GM21723 (cell line): ENCODE measurements around the gene ZNF764.
"Not testable (repeated sequence)": the region's sequence is repeated elsewhere in the genome, so short reads cannot be mapped to it uniquely, and the experiment has no call there.

Experiments
- ATAC-seq: cut with Tn5 transposase; IDR thresholded peaks from one replicate; pipeline ENCODE4 v1.9.1; 2021; ENCODE audit warnings: mild to moderate bottlenecking, moderate library complexity; ENCODE audit not compliant: unreplicated experiment

The ZNF764 gene

DNA sequence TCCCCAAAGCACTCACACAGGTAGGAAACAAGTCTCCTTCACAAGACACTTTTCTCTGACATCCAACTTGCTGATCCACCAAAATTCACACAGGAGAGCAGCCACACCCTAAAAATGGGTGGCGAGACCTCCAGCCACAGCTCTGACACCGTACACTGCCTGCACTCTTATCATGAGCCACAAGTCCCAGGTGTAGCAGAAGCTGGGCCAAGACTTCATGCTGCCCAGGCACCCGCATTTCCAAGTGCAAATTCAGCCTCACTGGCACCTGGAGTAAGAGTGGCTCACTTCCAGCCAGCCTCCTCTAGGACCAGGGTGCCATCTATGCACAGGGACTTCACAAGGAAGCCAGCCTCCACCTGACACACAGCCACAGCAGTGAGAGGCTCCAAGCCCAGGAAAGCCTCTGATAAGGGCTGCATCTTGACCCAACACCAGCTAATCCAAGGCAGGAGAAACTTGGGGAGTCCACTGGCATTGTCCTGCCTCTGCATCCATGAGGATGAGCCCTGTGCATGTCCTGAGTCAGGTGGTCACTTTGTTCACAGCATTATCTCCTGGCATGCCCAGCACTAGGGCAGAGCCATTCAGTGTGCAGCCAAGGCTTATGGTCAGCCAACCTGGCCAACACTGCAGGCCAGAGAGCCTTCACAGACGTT is 29.2 kb downstream of the ZNF764 start:
- no peak for ATAC-seq

DNA sequence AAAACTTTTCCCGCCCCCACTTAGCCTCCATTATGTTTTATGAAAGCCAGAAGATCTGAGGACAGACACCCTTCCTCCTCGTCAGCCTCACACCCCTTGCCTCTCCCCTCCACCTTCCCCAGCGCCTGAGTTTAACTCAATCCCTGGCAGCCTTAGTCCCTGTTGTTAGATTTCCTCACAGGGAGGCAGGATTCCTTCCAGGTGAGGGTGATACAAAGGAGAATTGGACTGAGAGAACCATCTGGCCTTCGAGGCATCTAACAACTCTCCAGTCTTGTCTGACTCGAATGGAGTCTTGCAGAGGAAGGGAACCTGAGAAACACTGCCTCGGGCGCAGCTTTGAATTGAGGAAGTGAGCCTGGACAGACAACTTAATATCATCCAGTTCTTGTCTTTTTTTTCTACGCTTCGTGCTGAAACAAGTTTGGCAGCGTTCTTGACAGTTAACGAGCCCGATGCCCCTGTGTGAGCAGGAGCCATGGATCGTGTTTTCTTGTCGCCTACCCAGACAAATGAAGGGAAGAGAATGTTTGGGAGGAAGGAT is 30.5 kb downstream of the ZNF764 start:
- ATAC-seq, result peak; percentile 20

DNA sequence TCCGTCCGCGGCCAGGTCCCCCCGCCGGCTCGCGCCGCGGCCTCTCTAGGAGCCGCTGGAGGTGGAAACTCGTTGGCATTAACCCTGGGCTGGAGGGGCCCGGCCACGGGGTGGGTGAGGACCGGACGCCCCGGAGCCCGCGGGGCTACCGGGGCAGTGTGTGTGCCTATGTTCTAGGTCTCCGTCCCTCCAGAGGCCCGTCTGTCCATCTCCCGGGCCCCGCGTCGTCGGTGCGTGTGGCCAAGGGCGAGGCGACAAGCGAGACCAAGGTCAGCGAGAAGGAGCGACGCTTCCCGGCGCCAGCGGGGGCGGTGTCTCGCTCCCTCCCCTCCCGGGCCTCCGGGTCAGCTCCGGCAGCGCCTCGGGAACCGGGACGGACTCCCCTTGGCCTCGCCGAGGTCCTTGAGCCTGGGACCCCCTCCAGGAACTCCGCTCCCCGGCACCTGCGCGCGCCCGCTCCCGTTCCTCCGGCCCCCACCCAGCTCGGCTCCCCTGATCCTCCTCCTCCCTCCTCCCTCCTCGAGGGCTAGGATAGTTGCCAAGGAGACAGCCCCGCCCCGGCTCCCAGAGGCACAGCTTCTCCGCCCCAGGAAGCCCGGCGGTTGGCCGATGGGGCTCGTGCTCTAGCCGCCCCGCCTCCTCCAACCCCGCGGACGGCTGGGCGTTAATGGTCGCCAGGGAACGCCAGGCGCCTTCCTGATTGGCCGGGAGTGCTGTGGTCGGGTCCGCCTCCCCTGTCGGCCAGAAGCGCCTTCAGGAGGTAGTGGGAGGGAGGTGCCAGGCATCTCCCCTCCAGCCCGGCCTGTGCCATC is 31.1 kb downstream of the ZNF764 start:
- peak; percentile 72 for ATAC-seq

DNA sequence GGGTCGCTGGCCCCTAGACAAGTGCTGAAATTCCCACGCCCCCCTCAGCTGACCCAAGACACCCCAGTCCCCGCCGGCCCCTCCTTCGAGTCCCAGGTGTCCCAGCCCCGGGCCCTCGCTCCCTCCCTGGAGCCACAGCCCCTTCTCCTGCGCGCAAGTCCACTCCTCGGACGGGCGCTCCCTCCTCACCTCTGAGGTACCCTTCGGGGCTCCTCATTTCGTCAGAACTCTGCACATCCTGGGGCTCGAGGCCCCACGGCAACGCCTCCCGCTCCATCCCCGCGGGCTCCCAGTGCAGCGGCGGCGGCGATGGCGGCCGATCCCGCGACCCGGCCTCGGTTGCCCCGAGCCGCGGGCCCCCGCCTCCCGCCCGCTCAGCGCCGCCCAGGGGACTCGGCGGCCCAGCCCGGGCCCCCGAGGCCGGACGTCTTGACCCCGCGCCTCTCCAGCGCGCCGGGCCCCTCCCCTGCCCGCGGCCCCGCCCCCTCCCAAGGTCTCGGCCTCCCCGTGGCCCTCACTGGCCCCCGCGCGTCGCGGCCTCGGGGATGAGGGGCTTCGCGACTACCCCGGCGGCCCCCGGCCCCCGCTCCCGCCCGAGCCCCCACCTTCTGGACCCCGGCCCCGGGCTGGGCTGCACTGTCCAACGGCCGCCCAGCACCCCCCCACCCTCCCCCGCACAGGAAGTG is 31.9 kb downstream of the ZNF764 start, which contains the start of gene ZNF768:
Gene ZNF768 (minus strand): TSS at position 430 of the 686 bp plus-strand sequence. CDS start 153 bp downstream, at position 277.
- peak; percentile 34 for ATAC-seq

DNA sequence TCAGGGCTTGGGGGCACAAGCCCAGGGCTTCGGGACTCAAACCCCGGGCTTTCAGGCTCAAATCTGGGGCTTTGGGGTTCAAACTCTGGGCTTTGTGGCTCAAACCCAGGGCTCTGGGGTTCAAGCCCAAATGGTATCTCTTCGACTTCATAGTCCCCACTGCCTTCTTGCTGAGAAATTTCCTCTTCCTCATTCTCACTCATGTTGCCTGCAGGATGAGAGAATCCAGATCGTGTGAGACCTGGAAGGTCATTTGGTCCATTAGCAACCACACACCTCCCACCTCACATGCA is 32.4 kb downstream of the ZNF764 start:
- ATAC-seq, result no peak

DNA sequence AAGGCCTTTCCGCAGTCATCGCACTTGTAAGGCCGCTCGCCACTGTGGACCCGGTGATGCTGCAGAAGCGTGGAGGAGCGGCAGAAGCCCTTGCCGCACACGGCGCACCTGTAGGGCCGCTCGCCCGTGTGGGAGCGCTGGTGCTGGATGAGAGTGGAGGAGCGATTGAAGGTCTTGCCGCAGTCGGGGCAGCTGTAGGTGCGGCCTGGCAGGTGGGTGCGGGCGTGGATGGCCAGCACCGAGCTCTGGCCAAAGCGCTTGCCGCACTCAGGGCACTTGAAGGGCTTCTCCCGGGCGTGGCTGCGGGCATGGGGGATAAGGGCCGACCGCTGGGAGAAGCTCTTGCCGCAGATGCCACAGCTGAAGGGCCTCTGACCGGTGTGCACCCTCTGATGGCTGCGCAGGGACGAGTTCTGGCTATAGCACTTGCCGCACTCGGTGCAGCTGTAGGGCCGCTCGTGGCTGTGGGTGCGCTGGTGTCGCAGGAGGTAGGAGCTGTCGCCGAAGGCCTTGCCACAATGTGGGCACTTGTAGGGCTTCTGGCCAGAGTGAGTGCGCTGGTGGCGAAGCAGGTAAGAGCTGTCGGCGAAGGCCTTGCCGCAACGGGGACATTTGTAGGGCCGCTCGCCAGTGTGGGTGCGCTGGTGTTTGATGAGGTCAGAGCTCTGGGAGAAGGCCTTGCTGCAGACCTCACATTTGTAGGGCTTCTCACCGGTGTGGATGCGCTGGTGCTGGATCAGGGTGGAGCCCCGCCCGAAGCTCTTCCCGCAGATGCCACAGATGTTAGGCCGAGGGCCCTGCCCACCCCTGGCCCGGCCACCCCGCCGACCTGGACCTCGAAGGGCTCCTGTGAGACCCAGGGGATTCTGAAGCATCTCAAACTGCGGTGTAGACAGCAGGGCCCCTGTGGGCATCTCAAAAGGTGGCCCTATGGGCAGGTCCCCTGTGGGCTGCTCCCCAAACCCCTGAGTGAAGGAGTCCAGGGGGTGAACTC is 33.3 kb downstream of the ZNF764 start:
- no peak for ATAC-seq

DNA sequence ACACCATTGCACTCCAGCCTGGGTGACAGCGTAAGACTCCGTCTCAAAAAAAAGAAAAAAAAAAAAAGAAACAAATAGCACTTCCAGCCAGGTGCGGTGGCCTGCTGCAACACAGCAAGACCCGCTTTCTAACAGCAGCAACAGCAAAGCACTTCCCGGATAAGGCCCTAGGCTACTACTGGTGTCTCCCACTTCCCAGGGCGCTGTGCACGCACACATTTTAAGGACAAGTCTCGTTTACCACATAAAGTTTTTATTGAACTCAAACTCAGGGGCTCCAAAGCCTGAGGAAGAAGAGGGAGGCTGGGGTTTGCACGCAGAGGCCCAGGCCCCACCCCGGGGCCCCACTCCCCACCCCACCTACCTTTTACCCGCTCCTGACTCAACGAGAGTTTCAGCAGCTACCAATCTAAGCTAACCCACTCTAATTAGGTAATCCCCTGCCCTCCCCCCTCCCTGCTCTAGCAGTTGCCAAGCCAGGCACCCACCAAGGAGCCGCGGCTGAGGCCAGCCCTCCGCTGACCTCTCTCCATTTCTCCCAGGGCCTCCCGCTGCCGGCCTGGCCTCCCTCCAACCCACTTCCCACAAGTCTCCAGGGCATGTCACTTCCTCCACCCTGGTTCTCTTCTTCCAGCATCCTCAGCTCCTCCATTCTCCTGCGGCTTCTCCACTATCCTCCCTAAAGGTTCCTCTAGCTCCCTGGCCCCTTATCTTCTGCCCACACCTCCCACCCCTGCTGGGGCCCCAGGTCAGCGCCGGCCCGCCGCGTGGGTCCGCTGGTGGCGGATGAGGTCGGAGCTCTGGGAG is 34.2 kb downstream of the ZNF764 start:
- no peak for ATAC-seq

DNA sequence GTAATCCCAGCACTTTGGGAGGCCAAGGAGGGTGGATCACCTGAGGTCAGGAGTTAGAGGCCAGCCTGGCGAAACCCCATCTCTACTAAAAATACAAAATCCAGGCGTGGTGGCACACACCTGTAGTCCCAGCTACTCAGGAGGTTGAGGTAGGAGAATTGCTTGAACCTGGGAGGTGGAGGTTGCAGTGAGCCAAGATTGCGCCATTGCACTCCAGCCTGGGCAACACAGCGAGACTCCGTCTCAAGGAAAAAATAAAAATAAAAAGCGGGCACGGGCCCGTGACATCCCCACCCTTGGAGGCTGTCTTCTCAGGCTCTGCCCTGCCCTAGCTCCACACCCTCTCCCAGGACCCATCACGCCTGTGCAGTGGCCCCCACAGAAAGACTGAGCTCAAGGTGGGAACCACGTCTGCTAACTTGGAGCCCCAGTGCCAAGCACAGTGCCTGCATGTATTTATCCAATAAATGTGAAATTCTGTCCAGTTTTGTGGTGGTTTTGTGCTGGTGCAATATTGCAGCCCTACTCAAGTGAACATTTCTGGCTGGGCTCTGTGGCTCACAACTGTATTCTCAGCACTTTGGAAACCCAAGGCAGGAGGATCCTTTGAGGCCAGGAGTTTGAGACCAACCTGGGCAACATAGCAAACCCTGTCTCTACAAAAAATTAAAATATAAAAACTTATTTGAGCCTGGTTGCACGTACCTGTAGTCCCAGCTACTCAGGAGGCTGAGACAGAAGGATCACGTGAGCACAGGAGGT is 35.3 kb downstream of the ZNF764 start:
- not testable (repeated sequence) for ATAC-seq

DNA sequence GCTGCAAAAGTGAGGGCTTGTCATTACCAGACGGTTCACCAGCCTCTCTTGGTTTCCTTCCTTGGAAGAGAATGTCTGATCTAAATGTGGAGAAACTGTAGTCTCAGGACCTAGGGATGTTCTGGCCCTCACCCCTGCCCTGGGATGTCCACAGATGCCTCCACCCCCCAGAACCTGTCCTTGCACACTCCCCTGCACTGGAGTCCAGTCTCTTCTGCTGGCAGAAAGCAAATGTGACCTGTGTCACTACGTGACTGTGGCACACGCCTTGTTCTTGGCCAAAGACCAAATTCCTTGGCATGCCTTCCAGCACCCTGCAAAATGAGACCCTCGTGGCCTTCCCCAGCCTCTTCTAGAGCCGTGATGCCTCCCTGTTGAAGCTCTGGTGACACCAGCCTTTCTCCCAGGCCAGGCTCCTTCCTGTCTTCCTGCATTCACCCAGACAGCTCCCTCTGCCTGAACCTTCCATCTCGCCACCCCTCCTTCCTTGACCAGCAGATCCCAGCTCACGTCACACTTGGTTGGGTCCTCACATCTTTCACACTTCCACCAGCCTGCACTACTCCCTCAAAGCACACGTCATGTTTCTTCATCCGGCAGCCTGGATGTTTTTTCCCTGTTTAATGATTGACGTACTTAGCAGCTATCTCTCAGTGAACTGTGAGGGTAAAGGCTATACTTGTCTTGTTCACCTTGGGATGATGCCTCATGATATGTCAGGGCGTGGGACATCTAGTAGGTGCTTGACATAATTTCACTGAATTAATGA is 36.1 kb downstream of the ZNF764 start:
- no peak for ATAC-seq

DNA sequence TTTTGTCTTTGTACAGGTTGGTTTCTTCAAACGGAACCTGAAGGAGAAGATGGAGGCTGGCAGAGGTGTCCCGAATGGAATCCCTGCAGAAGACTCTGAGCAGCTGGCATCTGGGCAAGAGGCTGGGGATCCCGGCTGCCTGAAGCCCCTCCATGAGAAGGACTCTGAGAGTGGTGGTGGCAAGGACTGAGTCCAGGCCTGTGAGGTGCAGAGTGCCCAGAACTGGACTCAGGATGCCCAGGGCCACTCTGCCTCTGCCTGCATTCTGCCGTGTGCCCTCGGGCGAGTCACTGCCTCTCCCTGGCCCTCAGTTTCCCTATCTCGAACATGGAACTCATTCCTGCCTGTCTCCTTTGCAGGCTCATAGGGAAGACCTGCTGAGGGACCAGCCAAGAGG is 36.7 kb downstream of the ZNF764 start:
- no peak for ATAC-seq

DNA sequence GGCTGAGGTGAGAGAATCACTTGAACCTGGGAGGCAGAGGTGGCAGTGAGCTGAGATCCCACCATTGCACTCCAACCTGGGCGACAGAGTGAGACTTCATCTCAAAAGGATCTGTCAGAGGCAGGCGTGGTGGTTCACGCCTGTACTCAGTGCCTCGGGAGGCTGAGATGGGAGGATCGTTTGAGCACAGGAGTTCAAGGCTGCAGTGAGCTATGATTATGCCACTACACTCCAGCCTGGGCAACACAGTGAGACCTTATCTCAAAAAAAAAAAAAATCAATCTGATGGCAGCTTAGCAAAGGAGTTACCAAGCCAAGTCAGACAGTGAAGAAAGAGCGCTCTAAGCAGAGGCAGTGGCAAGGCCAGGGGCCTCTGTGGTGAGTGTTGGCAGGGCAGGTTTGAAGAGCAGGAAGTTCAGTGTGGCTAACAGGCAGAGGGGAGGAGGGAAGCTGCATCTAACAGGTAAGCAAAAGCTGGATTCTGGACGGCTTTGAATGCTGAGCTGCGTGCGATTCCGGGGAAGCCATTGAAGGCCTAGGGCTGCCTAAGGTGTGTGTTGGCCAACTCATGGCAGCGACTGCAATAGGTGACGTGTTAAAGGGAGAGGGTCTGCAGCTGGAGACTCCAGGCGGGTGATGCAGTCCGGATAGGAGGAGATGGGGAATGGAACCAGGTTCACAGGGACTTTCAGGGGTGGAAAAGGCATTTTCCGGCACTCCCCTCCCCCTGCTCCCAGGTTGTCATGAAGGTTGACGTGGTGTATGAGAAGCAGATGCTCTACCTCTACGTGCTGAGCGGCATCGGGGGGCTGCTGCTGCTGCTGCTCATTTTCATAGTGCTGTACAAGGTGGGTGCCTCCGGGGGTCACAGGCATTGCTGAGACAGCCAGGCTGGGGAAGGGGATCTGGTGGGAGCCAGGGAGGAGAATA is 38.8 kb downstream of the ZNF764 start:
- ATAC-seq, result no peak

DNA sequence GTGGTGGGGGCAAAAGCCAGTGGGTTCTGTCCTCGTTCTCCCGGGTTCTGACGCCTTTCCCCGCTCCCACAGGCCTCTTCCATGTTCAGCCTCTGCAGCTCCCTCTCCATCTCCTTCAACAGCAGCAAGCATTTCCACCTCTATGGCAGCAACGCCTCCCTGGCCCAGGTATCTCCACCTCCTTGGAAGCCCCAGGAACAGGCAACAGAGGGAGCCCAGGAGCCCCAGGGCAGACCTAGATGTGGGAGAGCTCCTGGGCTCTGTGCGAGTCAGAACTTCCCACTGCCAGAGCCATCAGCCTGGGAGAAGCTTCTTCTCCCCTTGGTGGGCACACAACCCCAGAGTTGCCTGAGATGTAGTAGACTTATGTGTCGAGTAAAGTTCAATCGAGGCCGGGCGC is 39.6 kb downstream of the ZNF764 start:
- ATAC-seq, result no peak

DNA sequence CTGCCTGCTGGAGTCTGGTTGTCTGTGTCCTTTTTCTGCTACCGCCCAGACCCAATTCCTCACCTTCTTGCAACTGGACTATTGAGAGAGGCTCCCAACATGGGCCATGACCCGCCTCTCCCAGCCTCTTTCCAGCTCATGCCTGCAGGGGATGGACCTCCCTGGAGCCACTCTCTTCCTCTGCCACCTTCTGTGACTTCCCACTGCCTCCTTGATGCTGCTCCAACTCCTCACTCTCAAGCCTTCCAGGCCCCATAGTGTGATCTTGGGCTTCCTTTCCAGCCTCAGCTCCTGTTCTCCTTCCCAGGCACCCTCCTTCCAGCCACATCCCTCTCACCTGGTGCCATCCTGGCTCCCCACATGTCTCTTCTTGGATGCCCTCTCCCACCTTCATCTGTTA is 42.9 kb downstream of the ZNF764 start:
- no peak for ATAC-seq

DNA sequence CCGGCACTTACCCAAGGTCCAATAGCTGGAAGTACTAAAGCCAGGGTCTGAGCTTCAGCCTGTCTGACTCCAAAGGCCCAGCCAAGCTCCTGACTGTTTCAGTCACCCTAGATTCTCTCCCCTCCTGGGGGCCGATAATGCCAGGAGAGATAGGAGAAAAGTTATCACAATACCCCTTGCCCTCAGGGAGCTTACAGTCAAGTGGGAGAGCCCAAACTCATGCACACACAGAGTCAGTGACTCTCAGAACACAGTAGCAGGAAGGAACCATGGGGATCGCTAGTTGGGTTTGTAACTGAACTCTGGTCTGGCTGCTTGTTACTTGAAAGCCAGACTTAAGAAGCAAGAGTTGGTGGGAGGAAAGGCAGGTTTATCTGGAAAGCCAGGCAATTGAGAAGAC is 46.7 kb downstream of the ZNF764 start:
- no peak for ATAC-seq

DNA sequence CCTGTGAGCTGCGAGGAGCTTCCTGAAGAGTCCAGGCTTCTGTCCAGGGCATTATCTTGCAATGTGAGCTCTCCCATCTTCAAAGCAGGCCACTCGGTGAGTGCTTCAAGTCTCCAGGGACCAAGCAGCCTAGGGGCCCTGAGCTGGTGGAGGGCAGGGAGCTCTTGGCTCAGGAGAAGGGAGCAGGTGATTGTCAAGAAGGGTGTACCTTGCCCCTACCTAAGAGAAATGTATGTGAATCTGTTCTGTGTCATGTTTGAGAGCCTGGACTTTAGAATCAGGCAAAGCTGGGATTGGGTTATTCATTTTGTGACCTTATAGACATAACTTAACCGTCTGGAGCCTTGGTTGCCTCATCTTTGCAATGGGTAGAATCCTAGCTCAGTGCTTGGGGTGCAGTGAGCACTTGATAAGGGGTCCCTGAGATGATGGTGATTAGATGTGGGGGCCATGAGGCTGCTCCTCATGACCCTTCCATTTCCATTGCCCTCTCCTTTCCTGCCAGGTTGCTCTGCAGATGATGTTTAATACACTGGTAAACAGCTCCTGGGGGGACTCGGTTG is 47.7 kb downstream of the ZNF764 start:
- ATAC-seq, result no peak

DNA sequence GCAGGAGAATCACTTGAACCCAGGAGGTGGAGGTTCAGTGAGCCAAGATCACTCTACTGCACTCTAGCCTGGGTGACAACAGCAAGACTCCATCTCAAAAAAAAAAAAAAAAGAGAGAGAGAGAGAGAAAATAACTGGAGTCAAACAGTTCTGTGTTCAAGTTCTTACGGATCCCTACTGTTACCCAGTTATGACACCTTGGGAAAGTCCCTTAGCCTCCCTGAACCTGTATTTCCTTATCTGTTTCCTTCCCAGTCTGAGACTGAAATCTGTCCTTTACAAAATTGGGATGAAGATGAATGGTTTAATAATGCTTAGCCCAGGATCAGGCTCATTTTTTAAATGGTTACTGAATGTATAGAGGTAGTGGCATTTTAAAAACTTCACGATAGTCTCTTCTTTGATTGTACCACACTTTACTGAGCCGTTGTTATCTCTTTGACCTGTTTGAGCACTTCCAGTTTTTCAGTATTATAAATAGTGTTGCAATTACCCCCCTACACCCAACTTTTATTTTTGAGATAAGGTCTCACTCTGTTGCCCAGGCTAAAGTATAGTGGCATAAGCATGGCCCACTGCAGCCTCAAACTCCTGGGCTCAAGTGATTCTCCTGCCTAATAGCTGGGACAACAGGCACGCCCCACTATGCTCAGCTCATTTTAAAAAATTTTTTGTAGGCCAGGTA is 49.0 kb downstream of the ZNF764 start:
- no peak for ATAC-seq
